Bronchial epithelial cell (primary cell): ENCODE results near the gene SPR. TPM values are rescaled to one million over a fixed set of nuclear protein-coding genes. Genes with fewer than 3 reads are reported as not detected.

ENCODE experiments used
- DNase-seq: peaks from one replicate; pipeline ENCODE4 v3.0.0-alpha.2; 2010; ENCODE audit warnings: low read depth
- FAIRE-seq: peaks from 2 replicates; lab custom pipeline; 2011; peaks lifted over from hg19 to GRCh38; lab: Jason Lieb, UNC
- H3K27me3 ChIP-seq: 2 replicates; pipeline ENCODE4 v1.5.1; 2011; ENCODE audit warnings: low read length; ENCODE audit not compliant: control insufficient read depth, insufficient read depth
- H3K36me3 ChIP-seq: 2 replicates; pipeline ENCODE4 v1.5.1; 2011; ENCODE audit warnings: low read length; ENCODE audit not compliant: control insufficient read depth, insufficient read depth
- H3K4me3 ChIP-seq: 2 replicates; pipeline ENCODE4 v1.5.1; 2011; ENCODE audit warnings: mild to moderate bottlenecking, low read depth, low read length, control low read depth
- total RNA-seq: library from RNA; depleted of rRNA; stranded (reverse); fragments of >200 nt; gene quantifications from 2 replicates; pipeline ENCODE4 v1.2.1, GENCODE V29; 2014
- TF ChIP-seq, protein P1 (sequence below): IDR thresholded peaks from 2 replicates; pipeline ENCODE4 v1.5.1; 2011; ENCODE audit warnings: mild to moderate bottlenecking, moderate library complexity, low read length, control low read depth, inconsistent platforms; ENCODE audit not compliant: insufficient read depth, severe bottlenecking

Gene SPR
- total RNA-seq: 12.2 and 14.0 TPM in 2 replicates

DNA sequence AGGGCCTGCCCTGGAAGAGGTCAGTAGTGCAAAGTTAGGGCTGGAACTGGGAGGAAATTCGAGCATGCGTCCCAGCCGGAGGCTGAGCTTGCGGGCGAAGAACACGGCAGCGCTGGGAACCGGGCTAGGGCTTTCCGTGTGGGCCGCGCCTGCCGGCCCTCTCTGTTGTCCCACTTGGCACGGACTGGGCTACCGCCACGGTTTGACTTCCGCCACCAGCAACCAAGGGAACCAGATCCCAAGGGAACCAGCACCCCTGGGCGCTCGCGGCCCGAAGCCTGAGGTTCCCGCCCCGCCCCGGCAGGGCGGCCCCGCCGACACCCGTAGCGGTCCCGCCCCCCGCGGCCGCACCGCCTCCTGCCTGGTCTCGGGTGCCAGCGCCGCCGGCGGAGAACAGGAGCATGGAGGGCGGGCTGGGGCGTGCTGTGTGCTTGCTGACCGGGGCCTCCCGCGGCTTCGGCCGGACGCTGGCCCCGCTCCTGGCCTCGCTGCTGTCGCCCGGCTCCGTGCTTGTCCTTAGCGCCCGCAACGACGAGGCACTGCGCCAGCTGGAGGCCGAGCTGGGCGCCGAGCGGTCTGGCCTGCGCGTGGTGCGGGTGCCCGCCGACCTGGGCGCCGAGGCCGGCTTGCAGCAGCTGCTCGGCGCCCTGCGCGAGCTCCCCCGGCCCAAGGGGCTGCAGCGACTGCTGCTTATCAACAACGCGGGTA, at the start of gene SPR:
Gene SPR (plus strand): TSS at position 377 of the 708 bp plus-strand sequence. CDS start 25 bp downstream, at position 402.
- TF ChIP-seq, protein P1, sequence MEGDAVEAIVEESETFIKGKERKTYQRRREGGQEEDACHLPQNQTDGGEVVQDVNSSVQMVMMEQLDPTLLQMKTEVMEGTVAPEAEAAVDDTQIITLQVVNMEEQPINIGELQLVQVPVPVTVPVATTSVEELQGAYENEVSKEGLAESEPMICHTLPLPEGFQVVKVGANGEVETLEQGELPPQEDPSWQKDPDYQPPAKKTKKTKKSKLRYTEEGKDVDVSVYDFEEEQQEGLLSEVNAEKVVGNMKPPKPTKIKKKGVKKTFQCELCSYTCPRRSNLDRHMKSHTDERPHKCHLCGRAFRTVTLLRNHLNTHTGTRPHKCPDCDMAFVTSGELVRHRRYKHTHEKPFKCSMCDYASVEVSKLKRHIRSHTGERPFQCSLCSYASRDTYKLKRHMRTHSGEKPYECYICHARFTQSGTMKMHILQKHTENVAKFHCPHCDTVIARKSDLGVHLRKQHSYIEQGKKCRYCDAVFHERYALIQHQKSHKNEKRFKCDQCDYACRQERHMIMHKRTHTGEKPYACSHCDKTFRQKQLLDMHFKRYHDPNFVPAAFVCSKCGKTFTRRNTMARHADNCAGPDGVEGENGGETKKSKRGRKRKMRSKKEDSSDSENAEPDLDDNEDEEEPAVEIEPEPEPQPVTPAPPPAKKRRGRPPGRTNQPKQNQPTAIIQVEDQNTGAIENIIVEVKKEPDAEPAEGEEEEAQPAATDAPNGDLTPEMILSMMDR: no peak
- FAIRE-seq: no peak

GRCh38 chr2:72840066-72840465, 47.1 kb upstream of the SPR start:
- Histone ChIP-seq H3K4me3 (no peak overlapping the region), H3K27me3 (no peaks in the 10 kb centered on the region), H3K36me3 (no peaks in the 10 kb centered on the region)
- TF ChIP-seq, protein P1: no peak
- FAIRE-seq: no peak
- DNase-seq: no peak

More for the DNA sequence above, at the start of gene SPR:
- Histone ChIP-seq H3K27me3 (no peaks in the 10 kb centered on the region), H3K36me3 (peaks cover 3% of the 10 kb centered on the region), H3K4me3 (peak within 1 kb of the TSS; percentile 60)
- DNase-seq: peak; percentile 47

DNA sequence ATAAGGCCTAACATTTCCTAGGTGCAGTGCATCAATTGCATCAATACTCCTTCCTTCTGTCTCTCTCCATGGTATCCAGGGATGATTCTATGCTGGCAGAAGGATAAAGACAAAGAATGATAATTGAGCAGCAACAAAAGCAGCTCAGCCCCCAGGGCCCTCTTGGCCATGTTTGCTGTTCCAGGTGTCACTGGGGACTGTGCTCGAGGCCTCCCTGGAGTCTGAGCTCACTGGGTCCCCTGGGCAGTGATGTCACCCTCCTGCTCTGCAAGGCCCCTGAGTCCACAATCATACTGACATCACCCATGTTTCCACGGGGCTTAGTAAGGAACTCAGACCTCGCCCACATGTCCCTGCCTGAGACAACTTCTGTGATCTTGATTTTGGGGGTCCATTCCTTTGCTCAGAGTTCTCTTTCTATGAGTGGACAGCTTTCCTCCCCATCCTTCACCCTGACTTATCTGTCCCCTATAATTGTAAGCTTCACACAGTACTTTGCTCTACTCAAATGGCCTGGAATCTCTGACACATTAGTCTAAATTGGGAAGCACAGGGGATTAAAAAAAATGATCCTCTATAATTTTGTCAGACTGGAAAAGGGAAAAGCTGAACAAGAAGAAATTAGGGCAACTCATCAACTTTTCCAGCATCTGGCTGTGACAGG, 45.6 kb upstream of the SPR start:
- FAIRE-seq (no peak), DNase-seq (peak; percentile 14)
- H3K4me3 ChIP-seq: no peak overlapping the region
- no peaks in the 10 kb centered on the region for H3K36me3 ChIP-seq
- TF ChIP-seq, protein P1: no peak
- H3K27me3 ChIP-seq: no peaks in the 10 kb centered on the region

DNA sequence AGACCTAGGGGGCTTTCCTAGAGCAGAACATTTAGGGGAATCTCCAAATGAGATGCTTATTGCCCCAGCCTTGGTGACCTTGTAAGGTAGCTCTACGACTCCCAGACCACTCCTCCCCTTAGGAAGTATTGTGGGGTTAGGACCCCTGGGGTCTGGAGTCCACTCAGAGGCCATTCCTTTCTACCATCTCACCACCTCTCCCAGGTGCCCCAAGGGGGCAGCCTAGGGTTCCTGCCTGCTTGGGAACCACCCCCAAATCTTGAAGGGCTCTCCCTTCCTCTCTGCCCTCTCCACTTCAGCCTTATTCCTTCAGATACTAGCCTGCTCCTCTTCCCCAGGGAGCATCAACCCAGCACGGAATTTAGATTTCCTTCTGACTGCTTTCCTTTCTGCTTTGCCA, 43.9 kb upstream of the SPR start:
- FAIRE-seq (no peak), DNase-seq (no peak)
- no peaks in the 10 kb centered on the region for H3K36me3 ChIP-seq
- no peak overlapping the region for H3K4me3 ChIP-seq
- TF ChIP-seq, protein P1: no peak
- H3K27me3 ChIP-seq: no peaks in the 10 kb centered on the region

DNA sequence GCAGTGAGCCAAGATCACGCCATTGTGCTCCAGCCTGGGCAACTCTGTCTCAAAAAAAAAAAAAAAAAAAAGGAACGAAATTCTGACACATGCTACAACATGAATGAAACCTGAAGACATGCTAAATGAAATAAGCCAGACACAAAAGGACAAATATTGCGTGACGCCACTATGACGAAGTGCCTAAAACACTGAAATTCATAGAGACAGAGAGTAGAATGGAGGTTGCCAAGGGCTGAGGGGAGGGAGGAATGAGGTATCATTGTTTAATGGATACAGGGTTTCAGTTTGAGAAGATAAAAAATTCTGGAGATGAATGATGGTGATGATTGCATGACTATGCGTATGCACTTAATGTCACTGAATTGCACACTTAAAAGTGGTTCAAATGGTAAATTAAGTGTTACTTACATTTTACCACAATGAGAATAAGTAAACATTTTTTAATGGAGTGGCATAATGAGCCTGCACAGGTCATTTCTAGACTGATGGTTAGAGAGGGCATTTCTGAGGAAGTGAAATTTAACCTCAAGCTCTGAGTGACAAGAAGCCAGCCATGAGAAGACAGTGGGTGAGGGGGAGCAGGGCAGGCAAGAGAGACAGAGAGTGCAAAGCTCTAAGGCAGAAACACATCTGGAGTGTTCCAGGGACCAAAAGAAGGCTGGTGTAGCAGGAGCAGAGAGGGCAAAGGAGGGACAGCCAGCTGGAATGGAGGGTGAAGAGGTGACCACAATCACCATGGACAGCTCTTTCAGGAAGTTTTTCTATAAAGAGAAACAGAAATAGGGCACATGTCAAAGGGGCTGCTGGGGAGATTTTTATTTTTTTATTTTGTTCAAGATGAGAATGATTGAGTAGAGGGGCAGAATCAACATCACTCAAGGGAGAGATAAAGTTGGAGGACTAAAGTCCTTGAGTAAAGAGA, 40.8 kb upstream of the SPR start:
- DNase-seq (peak; percentile 62), FAIRE-seq (no peak)

More for the DNA sequence above, 40.8 kb upstream of the SPR start:
- TF ChIP-seq, protein P1: no peak
- no peaks in the 10 kb centered on the region for H3K27me3 ChIP-seq
- H3K4me3 ChIP-seq: no peak overlapping the region
- no peaks in the 10 kb centered on the region for H3K36me3 ChIP-seq
